Heart left ventricle (tissue), 13 donors: ENCODE measurements around the gene ACSF3.
"Not testable (repeated sequence)": the region's sequence is repeated elsewhere in the genome, so short reads cannot be mapped to it uniquely, and the experiment has no call there.

Experiments used
- CTCF ChIP-seq, 12 donors: fragments of 200-600 bp; sonication (generic) in 4 of 12; IDR thresholded peaks; one replicate each; pipeline versions ENCODE4 v1.5.0 to v1.8.0; 2018 to 2022; ENCODE audit warnings: antibody characterized with exemption in 12 of 12, mild to moderate bottlenecking in 5 of 12
- POLR2A ChIP-seq, 2 donors: fragments of 450-650 bp; IDR thresholded peaks; one replicate each; pipeline ENCODE4 v1.6.1; 2017; ENCODE audit warnings: antibody characterized with exemption in 2 of 2, mild to moderate bottlenecking in 2 of 2, moderate library complexity in 2 of 2
- donor health status: ischemic (EF 13 %, LVEDD 7.1; RV severe dilation, severe dysfunction).
- donor health status: DM: no; HTN: yes; CAD: no.
- donor health status: DM: no; HTN: no; CAD: no.
- donor health status: ischemic (EF 25% LVEDD 6.9; RV normal size, moderate dysfunction).
- donor health status: ischemic (EF 25% LVEDD 5.7; RV mildly dilated, moderate dysfunction).
- donor health status: ischemic (EF 35%, LVEDD 5.7; RV mildly dilated, moderate dysfunction).
- donor health status: nonischemic (EF 11% LVEDD 7.7; RV severe dilation, severe dysfunction).
- donor health status: DM: yes; HTN: yes; CAD: no.
- donor health status: PGD.
- donor health status: ischemic (EF 29% LVEDD 5.4; RV normal size, mild dysfunction).
- donor health status: nonischemic (EF 23%, LVEDD 6.1; RV moderate dilation, normal function).

DNA sequence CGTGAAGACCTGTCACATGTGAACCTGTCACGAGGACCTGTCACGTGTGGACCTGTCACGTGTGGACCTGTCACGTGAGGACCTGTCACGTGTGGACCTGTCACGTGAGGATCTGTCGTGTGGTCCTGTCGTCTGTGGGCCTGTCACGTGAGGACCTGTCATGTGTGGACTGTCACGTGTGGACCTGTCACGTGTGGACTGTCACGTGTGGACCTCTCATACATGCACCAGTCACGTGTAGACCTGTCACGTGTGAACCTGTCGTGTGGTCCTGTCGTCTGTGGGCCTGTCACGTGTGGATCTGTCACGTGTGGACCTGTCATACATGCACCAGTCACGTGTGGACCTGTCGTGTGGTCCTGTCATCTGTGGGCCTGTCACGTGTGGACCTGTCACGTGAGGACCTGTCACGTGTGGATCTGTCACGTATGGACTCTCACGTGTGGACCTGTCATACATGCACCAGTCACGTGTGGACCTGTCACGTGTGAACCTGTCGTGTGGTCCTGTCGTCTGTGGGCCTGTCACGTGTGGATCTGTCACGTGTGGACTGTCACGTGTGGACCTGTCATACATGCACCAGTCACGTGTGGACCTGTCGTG is 19.5 kb upstream of the ACSF3 start:
- not testable (repeated sequence) for TF ChIP-seq CTCF, POLR2A (IDR thresholded peaks at IDR 0.05)
